Right lung (tissue), 5 donors: ENCODE results near the gene UNC119. TPM values are rescaled to one million over a fixed set of nuclear protein-coding genes. Genes with fewer than 3 reads are reported as not detected.
A peak's percentile ranks its signal among the peaks of the same experiment; 100 is the strongest.

Experiments used
- DNase-seq, 2 donors: peaks; one replicate each; pipeline ENCODE4 v3.0.0-alpha.2; 2013
- polyA plus RNA-seq, 5 donors: library from polyadenylated mRNA; unstranded; fragments of 120-200 nt; gene quantifications; one replicate each; pipeline versions ENCODE4 v1.2.1 to v1.2.3, GENCODE V29; 2013; ENCODE audit warnings: inconsistent platforms in 1 of 5, low replicate concordance in 1 of 5; ENCODE audit not compliant: insufficient read length in 5 of 5, insufficient read depth in 1 of 5

The UNC119 gene
- polyA plus RNA-seq, 5 donors: 28.4 to 44.4 (median 36.3) TPM

DNA sequence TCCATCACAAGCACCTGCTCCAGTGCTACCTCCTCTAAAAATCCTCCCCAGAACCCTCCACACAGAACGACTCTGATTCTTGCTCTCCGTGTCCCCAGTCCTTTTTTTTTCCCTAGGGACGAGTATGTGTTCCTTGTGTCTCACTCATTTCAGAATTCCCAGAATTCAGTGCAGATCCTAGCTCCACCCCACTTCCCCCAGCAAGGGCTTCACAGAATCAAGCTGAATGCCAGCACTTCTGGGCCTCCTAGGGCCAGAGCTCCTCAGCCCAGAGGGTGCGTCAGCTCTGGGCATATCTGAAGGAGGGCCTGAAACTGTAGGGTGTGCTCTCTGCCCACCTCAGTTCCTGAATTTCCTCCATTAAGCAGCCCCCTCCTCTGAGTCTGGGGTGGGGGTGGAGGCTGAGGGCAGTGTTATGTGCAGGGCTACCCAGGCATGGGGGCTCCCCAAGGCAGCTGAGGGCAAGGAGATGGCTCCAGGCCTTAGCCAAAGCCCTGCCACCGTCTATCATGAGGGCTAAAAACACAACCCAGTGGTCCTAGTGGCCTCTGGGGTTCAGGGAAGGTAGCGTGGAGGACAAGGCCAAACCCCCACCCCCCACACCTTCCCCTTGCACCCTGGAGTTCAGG is 6.5 kb downstream of the UNC119 start:
- no peak for DNase-seq

DNA sequence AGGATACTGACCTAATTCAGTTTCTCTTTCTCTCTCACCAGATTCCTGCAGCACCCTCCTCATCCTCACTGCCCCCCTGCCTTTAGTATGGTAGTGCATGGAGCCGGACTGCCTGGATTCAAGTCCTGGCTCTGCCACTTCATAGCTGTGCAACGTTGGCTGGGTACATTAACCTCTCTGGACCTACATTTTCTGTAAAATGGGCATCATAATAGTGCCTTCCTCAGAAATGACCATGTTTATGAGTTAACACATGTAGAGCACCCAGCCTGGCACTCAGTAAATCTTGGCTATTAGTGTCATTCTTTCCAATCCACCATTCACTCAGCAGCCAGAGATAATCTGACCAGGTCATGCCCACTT is 7.3 kb downstream of the UNC119 start:
- DNase-seq: no peak

DNA sequence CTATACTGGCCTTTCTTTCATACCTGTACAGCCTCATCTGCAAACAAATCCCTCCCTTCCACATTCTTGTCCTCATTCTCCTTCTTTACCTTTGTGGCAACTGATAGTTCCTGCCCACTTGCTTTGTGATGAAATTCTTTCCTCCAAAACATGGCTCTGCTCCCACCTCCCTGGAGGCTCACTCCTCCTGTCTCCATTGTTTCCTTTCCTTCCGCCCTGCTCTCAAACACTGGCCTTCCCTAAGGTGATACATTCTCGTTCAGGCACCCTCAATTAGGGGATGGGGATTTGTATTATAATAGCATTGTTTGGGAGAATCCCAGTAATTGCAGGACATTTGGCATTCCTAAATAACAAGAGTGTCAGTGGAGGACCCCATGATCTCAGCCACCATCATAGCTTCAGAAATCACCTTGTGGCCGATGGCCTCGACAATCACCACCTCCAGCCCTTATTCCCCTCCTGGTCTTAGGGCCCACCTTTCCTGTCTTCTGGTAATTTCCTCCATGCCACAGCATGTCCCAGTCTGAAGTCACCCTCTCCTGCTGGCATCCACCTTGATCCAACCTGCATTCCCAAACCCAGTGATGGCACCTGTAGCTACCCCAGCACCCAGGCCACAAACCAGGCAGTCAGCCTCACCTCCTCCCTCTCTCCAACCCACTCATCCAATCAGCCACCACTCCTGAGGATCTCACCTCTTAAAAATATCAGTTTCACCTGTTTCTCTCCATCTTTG is 7.9 kb downstream of the UNC119 start:
- DNase-seq: no peak

DNA sequence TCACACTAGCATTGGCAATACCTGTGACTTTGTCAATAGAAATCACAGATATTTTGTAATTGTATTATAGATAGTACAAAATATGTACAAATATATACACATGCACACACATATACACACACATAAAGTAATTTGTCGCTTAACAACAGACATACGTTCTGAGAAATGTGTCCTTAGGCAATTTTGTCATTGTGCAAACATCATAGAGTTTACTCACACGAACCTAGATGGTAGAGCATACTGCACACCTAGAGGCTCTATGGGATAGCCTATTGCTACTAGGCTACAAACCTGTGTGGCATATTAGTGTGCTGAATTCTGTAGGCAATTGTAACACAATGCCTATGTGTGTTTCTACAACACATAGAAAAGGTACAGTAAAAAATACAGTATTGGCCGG is 11.0 kb downstream of the UNC119 start:
- DNase-seq: no peak

DNA sequence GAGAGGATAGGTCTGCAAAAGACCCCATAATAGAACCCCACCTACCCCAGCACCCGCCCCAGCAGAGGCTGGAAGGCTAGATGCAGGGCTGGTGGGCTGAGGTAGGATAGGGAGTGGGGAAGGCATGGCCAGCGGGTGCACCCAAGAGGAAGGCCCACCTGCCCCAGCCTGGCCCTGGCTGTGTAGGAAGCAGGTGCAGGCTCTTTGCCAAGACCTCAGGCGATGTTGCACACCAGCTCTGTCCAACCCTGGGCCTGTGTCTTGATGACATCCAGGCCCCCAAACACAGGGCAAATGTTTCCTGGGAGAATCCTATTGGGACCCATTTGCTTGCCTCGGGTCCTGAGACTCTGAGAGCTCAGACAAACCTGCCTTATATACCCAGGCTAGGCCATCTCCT is 12.2 kb downstream of the UNC119 start:
- DNase-seq: no peak

DNA sequence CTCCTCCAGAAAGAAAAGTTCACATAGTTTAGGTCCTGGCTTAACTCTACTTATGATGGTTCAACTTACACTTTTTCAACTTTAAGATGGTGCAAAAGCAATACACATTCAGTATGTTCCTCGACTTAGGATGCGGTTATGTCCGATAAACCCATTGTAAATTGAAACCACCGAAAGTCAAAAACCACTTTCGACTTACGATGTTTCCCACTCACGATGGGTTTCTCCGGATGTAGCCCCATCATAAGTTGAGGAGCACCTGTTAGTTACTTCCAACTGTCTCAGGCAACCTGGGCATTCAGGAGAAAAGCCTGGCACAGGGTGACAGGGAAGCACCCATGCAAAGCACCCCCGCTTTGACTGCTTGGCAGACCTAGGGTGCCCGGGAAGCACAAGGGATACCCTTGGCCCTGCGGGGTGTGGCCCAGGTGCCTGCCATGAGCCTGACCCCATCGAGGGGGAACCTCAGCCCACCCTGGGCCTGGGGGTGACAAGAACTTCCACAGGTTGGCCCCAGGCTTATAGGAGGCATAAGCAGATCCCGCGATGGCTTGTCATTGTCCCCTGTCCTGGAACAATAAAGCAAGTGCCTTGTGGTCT is 14.0 kb downstream of the UNC119 start:
- DNase-seq: no peak

DNA sequence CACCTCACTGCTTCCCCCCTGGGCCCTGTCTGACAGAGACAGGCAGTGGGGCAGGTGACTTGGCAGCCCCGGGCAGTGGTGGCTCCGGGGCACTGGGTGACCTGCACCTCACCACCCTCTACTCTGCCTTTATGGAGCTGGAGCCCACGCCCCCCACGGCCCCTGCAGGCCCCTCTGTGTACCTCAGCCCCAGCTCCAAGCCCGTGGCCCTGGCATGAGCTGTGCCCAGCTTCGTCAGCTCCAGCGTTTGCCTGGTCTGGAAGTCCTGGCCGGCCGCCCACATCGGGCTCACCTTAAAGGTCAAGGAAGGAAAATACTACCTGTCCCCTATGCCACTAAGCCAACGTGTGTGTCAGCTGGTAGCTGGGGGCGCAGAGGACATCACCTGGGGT is 15.2 kb downstream of the UNC119 start:
- DNase-seq: no peak

DNA sequence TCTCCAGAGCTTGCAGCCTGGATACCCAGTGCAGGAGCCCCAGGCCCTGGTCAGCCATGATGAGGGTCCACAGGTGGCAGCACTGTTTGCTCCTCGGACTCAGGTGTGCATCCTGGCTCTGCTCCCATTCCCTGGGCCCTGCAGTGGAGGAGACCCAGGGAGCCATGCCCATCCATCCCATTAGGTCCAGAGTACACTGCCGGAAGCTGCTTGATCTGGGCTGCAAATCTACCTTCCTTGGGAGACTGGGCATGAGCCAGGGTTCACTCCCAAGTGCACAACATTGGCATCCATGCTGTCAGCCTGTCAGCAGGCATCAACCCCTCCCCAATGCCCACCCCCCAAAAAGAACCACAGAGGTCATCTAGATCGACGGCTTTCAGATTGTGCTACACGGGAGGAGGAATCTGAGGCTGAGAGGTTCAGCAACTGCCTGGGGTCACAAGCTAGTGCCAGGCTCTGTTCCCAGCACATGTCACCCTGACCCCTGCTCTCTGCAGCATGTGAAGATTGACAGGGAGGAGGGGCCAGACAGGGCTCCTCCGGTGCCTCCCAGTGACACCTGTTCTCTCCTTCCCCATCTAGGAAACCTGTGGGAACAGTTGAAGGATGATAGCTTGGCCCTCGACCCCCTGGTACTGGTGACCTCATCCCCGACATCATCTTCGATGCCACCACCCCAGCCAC is 15.7 kb downstream of the UNC119 start:
- no peak for DNase-seq

DNA sequence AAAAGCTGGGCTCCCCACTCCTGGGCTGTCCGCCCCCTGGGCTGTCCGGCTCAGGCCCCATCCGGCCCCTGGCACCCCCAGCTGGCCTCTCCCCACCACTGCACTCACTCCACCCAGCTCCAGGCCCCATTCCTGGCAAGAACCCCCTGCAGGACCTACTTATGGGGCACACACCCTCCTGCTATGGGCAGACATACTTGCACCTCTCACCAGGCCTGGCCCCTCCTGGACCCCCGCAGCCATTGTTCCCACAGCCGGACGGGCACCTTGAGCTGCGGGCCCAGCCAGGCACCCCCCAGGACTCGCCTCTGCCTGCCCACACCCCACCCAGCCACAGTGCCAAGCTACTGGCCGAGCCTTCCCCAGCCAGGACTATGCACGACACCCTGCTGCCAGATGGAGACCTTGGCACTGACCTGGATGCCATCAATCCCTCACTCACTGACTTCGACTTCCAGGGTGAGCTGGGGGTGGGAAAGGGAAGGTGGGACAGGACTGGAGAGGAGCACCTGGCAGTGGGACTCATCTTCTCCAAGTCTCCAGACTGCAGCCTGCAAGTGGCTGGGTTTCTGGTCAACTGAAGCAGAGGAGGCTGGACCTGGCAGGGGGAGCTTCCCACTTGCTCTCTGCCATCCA is 17.6 kb downstream of the UNC119 start:
- DNase-seq: no peak

DNA sequence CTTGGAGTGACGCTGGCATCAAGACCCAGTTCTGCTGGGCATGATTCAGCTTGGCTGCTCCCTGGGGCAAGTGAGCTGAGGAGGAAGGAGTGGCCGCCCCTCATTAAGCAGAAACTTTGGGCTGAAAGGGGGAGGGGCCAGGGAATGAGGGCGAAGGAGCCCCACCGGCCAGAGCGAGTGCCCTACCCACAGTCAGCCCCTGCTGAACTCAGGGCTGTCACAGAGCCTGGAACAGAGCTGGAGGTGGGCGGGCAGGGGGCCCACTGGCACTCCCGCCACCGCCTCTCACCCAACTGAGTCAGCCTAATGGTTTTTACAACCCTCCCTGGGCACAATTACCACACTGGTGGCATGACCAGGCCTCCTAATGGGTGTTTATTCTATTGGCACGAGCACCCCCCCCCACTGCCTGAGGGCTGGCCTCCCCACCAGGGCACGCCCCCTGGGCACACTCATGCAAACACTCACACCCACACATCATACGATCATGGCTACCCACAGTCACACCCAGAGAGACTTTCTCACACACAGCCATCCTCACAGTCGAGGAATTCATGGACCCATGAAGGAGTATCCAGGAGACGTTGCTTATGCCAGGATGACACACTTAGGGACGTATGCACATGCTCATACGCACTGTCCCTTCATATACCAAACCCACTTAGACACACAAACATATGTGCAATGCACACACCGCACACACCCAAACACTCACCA is 19.2 kb downstream of the UNC119 start:
- DNase-seq: no peak

DNA sequence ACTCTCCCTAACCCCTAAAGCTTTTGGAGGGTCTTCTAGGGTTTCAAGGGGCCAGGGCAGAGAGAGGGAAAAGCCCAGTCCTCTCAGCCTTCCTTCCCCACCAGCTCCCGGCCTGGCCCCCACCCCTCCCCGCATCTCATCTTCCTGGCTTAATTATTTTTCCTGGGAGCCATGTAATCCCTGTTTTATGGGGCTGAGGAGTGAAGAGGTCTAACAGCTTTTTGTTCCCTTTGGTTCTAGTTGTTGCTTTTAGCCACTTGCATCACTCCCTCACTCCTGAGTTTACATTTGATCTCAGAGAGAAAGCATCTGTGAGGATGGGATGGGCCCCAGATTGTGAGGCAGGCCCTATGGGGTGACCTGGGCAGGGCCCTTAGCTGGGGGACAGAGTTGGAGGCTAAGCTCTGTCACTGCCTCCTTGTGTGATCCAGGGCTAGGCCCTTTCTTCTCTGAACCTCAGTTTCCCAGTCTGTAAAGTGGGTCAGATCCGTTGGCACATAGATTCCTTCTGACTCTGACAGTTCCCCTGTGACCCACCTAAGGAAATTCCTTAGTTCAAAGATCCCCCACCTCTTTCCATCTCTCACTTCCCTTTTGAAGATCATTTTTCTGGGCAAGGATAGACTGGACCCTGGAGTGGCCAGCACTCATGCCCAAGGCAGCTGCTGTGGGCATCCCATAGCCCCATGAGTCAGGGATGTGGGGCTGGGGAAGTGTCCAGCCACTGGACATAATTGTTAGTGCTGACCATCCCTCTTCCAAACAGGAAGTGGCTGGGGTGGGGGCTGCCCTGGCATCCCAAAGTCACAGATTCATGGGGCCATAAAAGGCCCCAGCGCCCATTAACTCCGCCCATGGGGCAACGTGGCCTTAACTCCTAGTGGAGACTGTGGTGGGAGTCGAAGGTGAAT is 20.1 kb downstream of the UNC119 start:
- no peak for DNase-seq

DNA sequence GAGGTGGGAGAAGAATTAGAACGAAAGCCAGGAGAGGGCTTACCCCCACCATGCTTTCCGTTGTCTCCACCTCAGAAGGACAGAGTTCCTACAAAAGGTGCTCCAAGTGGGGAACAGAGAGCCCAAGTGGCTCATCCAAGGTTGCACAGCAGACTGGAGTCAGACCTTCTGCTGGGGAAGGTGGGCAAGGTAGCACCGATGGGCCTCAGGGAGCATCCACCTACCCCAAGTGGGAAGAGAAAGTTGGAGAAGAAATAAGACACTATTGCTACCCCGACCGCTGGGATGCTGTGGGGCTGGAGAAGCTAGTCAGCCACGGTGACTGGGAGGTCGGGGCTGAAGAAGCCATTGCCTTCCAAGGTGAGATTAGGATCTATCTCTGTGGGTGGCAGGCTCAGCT is 21.5 kb downstream of the UNC119 start:
- no peak for DNase-seq

DNA sequence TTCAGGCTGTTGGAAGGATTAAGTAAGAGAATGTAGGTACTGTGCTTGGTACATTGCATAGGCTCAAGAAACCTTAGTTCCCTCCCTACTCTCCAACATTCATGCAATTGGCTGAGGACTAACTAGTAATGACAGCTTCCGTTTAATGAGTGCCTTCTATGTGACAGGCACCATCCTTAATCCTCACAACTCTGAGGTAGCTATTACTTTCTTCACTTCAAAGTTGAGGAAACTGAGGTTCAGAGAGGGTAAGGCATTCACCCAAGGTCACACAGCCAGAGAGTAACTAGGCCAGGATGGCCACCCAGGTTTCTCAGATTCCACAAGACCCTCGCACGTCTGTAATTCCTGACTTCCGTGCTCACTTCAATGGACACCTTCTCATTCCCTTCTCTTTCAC is 22.2 kb downstream of the UNC119 start:
- DNase-seq: no peak

DNA sequence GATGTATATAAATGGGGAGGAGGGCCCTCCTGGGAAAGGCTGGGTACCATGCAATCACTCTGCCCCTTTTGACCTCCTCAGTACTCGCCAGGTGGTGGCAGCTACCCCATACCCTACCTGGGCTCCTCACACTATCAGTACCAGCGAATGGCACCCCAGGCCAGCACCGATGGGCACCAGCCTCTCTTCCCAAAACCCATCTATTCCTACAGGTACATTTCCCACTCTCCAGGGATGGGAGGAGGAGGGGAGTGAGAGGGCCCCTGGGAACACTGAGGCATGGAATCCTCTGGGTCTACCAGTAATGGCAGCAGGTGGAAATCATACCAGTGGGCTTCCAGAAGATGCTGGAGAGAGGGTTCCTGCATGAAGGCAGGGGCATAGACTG is 23.4 kb downstream of the UNC119 start:
- DNase-seq: no peak

DNA sequence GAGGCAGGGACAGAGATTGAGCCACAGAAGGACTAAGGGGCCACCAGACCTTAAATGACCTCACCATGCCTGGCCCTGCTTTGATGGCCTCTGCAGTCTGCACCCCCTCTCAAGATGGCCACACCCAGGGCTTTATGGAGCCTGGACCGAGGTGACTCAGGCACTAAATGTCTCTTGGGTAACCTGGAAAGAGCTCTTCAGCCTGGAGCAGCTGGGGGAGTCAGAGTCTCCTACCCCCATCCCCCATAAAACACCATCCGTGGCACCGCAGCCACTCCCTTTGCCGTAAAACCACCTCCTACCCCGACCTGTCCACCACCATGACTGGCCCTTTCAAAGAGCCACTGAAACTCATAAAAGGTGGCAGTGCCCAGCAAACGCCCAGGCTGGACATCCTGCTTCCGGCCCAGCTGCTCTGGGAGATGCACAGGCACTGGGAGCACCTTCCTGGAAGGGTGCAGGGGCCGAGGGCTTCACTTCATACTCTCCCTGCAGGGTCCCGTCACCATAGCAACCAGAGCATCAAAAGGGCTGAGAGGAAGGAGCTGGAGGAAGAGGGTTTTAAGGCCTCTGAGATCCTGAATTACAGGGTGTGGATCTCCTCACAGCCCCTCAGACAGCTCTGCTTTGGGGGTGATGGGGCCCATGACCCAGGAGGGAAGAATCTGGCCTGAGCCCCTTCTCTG is 24.0 kb downstream of the UNC119 start:
- no peak for DNase-seq

DNA sequence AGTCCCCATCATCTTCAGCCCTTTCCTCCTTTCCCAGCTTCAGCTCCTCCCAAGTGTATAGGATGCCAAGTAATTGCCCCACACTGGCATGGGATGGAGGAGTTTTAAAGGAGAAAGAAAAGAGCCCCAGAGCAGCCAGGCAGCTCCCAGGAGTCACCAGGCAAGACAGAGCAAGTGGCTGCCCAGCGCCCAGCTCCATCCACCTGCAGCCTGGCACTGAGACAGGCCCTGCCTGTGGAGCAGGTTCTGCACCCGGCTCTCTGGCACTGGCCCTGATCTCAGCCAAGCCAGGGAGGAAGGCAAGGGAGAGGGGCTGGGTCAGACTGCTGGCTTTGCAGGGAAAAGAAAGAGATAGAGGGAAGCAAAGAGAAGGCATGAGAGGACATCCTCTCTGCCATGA is 24.6 kb downstream of the UNC119 start:
- DNase-seq: no peak

DNA sequence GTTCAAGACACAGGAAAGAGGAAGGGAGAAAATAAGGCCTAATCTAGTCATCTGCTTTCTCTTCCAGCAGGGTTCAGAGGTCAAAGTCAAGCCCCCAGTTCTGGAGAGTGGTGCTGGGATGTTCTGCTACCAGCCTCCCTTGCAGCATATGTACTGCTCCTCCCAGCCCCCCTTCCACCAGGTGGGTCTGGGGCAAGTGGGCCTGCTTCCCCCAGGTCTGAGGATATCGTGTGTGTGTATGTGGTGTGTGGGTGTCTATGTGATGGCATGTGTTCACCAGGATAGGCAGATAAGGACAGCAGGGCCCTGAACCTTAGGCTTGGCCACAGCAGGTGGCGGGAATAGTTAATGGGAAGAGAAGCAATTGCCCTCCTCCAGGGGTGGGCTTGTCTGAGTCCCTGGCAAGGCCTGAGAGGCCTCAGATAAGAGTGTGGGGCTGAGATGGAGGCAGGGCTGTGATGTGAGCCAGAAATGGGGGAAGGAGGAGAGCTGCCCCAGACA is 25.2 kb downstream of the UNC119 start:
- no peak for DNase-seq

DNA sequence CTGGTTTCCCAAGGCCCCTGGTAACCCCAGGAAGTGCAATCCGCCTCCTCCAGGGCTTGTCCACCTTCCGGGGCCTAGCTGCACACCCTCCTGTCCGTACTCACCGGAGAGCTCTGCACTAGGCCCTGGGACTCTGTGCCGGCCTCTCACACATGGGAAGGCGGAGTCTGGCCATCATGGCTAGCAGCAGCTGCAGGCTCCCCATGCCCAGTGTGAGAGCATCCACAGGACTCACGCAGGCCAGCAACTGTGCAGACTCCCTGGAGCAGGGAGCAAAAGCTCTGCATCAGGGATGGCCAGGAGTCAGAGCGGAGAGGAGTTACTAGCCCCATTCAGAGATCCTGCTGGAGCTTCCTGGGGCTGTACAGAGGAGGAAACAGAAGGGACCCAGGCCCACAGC is 26.0 kb downstream of the UNC119 start:
- DNase-seq: no peak

DNA sequence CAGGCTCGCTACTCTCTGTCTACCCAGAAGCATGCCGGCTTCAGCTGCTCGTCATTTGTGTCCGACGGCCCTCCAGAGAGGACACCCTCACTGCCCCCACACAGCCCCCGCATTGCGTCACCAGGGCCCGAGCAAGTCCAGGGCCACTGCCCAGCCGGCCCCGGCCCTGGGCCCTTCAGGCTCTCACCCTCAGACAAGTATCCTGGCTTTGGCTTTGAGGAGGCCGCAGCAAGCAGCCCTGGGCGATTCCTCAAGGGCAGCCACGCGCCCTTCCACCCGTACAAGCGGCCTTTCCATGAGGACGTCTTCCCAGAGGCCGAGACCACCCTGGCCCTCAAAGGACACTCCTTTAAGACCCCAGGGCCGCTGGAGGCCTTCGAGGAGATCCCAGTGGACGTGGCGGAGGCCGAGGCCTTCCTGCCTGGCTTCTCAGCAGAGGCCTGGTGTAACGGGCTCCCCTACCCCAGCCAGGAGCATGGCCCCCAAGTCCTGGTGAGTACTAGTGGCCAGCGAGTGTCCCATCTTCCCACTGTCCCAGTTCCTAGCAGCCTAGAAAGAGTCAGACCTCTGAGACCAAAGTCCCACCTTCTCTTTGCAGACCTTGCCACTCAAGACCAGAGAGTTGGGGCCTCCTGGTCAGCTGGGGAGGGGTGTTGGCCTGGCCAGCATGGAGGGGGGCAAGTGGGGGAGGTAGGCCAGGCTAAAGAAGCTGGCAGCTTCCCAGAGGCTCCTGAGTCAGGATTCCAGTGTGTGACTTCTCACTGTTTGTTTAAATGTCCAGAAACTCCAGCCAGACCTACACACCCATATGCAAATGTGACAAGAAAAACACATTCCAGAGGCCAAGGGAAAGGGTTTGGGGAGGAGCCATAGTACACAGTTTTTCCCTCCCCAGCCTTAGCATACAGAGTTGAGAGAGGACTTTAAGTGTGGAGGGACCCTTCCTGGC is 27.7 kb downstream of the UNC119 start:
- peak; percentile 36 to 59 for DNase-seq
